Chondrocyte (in vitro differentiated cells): ENCODE results near the gene RGS11. TPM values are rescaled to one million over a fixed set of nuclear protein-coding genes. Genes with fewer than 3 reads are reported as not detected.

ENCODE experiments used
- DNase-seq: peaks from one replicate; pipeline ENCODE4 v3.0.0; 2021; ENCODE audit warnings: mixed read lengths, low spot score
- H3K27ac Mint-ChIP-seq: one replicate; pipeline ENCODE4 v1.8.0; 2021; ENCODE audit warnings: mild to moderate bottlenecking, moderate library complexity, mixed read lengths; ENCODE audit not compliant: unreplicated experiment
- H3K27me3 Mint-ChIP-seq: 2 replicates; pipeline ENCODE4 v1.8.0; 2021; ENCODE audit warnings: low read depth, mixed read lengths
- H3K36me3 Mint-ChIP-seq: 2 replicates; pipeline ENCODE4 v1.8.0; 2021; ENCODE audit warnings: low read depth, mixed read lengths
- H3K4me1 Mint-ChIP-seq: 2 replicates; pipeline ENCODE4 v1.8.0; 2021; ENCODE audit warnings: low read depth, mild to moderate bottlenecking, mixed read lengths
- H3K4me3 Mint-ChIP-seq: one replicate; pipeline ENCODE4 v1.8.0; 2021; ENCODE audit warnings: mild to moderate bottlenecking, moderate library complexity, mixed read lengths; ENCODE audit not compliant: unreplicated experiment
- H3K9me3 Mint-ChIP-seq: 2 replicates; pipeline ENCODE4 v1.8.0; 2021; ENCODE audit warnings: low read depth, mixed read lengths
- total RNA-seq: library from RNA; stranded (reverse); gene quantifications from 3 replicates; pipeline ENCODE4 v1.2.1, GENCODE V29; 2021
- TF ChIP-seq, protein P1 (sequence below): fragments of 200-600 bp; sonication (generic); IDR thresholded peaks from 2 replicates; pipeline ENCODE4 v1.5.0; 2021; ENCODE audit warnings: antibody characterized with exemption, mild to moderate bottlenecking, moderate library complexity

The RGS11 gene
- total RNA-seq, 1 donor from 2014 or later, result 21.0 TPM

DNA sequence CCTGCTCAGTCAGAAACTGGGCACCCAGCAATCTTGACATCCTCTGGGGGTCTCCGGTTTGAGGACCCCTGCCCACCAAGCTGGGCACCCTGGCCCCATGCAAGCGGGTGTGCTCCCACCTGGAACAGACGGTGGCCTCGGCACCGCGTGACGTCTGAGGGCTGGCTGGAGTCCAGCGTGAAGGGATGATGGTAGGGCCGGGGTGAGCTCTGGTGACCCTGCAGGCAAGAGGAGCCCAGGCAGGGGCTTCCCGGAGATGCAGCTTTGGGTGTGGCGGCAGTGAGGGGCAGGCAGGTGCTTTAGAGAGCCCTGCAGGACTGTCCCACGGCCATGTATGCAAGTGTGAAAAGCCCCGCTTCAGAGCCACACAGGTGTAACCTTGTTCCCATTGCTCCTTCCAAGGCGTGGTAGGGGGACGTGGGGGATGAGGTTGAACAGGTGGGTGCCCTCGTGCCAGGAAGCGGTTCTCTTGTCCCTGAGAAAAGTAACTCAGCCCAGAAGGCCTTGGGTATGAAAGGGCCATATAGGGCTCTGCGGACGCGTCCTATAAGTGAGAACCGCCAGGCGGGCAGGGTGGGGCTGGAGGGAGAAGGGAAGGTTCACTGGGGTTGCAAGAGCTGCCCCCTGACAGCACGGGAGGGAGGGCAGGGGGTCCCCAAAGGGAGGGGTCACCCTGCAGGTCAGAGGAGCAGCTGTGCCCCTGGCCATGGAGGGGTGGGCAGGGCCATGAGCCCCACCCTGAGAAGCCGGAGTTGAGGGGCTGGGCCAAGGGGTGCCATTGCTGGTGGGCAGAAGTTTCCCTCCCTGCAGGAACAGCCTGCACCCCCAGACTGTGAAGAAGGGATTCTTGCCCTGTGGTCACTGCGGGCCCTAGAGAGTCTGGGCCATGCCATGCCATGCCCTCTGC, 9.2 kb downstream of the RGS11 start:
- no peak overlapping the region for H3K4me3 Mint-ChIP-seq
- DNase-seq, result no peak
- no peak overlapping the region for H3K27ac Mint-ChIP-seq
- peaks cover 4% of the 10 kb centered on the region for H3K4me1 Mint-ChIP-seq
- H3K36me3 Mint-ChIP-seq, result peaks cover 5% of the 10 kb centered on the region
- H3K9me3 Mint-ChIP-seq, result no peaks in the 10 kb centered on the region
- TF ChIP-seq, protein P1, sequence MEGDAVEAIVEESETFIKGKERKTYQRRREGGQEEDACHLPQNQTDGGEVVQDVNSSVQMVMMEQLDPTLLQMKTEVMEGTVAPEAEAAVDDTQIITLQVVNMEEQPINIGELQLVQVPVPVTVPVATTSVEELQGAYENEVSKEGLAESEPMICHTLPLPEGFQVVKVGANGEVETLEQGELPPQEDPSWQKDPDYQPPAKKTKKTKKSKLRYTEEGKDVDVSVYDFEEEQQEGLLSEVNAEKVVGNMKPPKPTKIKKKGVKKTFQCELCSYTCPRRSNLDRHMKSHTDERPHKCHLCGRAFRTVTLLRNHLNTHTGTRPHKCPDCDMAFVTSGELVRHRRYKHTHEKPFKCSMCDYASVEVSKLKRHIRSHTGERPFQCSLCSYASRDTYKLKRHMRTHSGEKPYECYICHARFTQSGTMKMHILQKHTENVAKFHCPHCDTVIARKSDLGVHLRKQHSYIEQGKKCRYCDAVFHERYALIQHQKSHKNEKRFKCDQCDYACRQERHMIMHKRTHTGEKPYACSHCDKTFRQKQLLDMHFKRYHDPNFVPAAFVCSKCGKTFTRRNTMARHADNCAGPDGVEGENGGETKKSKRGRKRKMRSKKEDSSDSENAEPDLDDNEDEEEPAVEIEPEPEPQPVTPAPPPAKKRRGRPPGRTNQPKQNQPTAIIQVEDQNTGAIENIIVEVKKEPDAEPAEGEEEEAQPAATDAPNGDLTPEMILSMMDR, result no peak
- H3K27me3 Mint-ChIP-seq, result no peaks in the 10 kb centered on the region

DNA sequence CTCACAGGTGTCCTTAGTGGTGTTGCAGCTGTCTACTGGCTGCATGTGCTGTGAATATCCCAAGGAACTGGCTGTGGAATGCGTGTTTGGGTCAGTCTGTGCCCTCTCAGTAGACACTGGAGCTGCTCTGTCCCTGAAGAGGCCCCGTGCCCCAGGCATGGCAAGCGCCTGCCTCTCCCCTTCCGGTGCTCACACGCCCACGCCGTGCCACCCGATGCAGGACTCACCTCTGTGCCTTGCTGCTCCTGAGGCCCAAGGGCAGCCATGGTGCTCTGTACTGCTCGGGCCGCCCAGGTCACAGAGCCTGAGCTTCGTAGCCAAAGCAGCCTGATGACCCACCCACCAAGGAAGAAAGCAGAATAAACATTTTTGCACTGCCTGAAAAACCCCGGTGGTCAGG, 10.0 kb downstream of the RGS11 start:
- Mint-ChIP-seq H3K36me3 (peaks cover 7% of the 10 kb centered on the region), H3K4me1 (peaks cover 4% of the 10 kb centered on the region), H3K9me3 (no peaks in the 10 kb centered on the region), H3K27me3 (no peaks in the 10 kb centered on the region), H3K27ac (no peak overlapping the region), H3K4me3 (no peak overlapping the region)
- no peak for DNase-seq
- TF ChIP-seq, protein P1, result no peak

DNA sequence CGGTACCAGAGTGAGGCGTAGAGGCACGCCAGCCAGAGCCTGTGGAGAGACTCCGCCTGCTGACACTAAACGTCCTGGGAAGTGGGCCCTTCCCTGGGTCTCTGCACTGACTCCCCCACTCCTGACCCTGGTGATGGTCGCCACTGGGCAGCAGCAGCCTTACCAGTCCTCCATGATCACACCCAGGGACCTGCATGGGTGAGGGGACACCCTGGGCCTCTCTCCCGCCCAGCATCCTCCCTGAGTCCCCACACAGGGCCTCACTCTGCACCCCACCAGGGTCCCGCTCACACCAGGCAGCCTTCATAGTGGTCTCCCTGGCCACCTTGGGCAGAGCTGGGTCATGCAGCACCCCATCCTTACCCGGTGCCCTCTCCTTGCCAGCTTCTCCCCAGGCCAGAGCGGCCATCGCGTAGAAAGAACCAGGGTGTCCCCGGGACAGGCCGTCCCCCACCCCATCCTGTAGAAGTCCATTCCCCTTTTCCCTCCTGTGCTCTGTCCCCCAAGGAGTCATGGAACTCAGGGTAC, 10.7 kb downstream of the RGS11 start:
- H3K27me3 Mint-ChIP-seq, result no peaks in the 10 kb centered on the region
- peaks cover 4% of the 10 kb centered on the region for H3K4me1 Mint-ChIP-seq
- H3K9me3 Mint-ChIP-seq, result no peaks in the 10 kb centered on the region
- TF ChIP-seq, protein P1, result no peak
- no peak overlapping the region for H3K27ac Mint-ChIP-seq
- H3K4me3 Mint-ChIP-seq, result no peak overlapping the region
- H3K36me3 Mint-ChIP-seq, result peaks cover 10% of the 10 kb centered on the region
- DNase-seq, result no peak

DNA sequence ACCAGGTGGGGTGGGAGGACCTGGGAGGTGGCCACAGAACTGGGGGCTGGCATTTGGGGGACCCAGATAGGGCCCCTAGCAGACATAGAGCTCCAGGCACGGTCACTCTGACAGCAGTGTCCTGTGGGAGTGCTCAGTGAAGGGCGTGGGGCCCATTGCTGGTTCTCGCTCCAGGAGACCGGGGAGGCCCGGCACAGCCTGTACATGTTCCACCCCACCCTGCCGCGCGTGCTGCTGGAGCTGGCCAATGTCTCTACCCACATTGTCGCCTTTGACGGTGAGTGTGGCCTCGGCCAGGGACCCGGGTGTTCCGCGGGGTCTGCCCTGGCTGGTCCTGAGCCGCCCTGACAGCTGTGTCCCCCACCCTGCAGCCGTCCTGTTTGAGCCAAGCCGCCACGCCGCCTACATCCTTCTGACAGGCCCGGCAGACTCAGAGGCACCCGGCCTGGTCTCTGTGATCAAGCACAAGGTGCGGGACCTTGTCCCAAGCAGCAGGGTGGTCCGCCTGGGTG, 11.2 kb downstream of the RGS11 start:
- H3K27me3 Mint-ChIP-seq, result no peaks in the 10 kb centered on the region
- DNase-seq, result peak; percentile 93
- H3K27ac Mint-ChIP-seq, result no peak overlapping the region
- TF ChIP-seq, protein P1, result no peak
- H3K4me3 Mint-ChIP-seq, result no peak overlapping the region
- H3K36me3 Mint-ChIP-seq, result peaks cover 10% of the 10 kb centered on the region
- H3K9me3 Mint-ChIP-seq, result no peaks in the 10 kb centered on the region
- peaks cover 4% of the 10 kb centered on the region for H3K4me1 Mint-ChIP-seq

DNA sequence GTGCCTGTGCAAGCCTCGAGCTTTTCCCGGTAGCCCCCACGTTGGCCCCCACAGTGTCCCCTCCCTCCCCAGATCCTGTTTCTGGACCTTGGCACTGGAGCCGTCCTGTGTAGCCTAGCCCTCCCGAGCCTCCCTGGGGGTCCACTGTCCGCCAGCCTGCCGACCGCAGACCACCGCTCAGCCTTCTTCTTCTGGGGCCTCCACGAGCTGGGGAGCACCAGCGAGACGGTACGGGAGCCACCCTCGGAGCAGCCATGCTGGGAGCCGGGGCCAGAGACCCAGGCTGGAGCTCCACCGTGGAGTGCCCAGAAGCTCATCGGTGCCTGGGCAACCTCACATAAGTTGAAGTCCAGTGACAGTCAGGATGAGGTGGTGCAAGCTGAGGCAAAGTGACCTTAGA, 11.8 kb downstream of the RGS11 start:
- TF ChIP-seq, protein P1, result no peak
- Mint-ChIP-seq H3K4me3 (no peak overlapping the region), H3K4me1 (peaks cover 4% of the 10 kb centered on the region), H3K36me3 (peaks cover 10% of the 10 kb centered on the region), H3K27ac (no peak overlapping the region), H3K9me3 (no peaks in the 10 kb centered on the region), H3K27me3 (no peaks in the 10 kb centered on the region)
- no peak for DNase-seq
